ENCODE results near the gene IGF2BP2.

The IGF2BP2 gene

DNA sequence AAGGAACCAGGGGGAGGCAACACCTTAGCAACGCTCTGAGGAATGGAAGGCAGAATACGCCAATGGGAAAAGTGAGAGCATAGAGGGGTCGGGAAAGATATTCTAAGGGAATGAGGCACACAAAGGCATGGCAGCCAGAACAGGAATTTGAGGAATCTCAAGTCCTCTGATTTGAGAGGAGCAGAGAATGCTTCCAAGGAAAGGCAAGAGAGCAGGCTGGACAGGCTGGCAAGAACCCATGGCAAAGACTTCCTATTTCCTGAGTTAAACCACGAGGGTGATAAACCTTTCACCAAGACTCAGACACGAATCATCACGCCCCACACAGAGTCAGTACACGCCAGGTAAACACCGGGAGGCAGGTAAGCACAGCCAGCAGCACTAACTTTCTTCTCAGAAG, 109.8 kb downstream of the IGF2BP2 start:
- H3K4me3 ChIP-seq (ENCODE audit: low read depth, low read length), result no peak overlapping the region
- TF ChIP-seq, protein P1, sequence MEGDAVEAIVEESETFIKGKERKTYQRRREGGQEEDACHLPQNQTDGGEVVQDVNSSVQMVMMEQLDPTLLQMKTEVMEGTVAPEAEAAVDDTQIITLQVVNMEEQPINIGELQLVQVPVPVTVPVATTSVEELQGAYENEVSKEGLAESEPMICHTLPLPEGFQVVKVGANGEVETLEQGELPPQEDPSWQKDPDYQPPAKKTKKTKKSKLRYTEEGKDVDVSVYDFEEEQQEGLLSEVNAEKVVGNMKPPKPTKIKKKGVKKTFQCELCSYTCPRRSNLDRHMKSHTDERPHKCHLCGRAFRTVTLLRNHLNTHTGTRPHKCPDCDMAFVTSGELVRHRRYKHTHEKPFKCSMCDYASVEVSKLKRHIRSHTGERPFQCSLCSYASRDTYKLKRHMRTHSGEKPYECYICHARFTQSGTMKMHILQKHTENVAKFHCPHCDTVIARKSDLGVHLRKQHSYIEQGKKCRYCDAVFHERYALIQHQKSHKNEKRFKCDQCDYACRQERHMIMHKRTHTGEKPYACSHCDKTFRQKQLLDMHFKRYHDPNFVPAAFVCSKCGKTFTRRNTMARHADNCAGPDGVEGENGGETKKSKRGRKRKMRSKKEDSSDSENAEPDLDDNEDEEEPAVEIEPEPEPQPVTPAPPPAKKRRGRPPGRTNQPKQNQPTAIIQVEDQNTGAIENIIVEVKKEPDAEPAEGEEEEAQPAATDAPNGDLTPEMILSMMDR (IDR thresholded peaks at IDR 0.05; ENCODE audit: control insufficient read depth, extremely low read depth, insufficient read depth), result no peak
- DNase-seq (ENCODE audit: low read depth), result no peak

DNA sequence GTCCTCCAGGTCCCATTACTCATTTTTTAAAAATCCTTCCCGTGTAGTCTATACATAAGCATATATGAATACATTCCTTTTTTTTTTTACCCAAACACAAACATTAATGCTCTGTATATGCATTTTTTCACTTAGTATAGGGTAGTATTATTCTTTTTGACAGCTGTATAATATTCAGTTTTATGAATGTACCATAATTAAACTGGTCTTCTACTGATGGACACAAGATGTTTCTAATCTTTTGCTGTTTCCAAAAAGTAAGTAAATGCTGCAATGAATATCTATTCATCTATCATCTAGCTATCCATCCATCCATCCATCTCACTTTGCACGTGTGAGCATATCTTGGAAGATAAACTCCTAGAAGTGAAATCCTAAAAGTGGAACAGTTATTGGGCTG, 110.8 kb downstream of the IGF2BP2 start:
- TF ChIP-seq, protein P1 (IDR thresholded peaks at IDR 0.05; ENCODE audit: control insufficient read depth, extremely low read depth, insufficient read depth), result no peak
- no peak overlapping the region for H3K4me3 ChIP-seq (ENCODE audit: low read depth, low read length)
- DNase-seq (ENCODE audit: low read depth), result no peak

DNA sequence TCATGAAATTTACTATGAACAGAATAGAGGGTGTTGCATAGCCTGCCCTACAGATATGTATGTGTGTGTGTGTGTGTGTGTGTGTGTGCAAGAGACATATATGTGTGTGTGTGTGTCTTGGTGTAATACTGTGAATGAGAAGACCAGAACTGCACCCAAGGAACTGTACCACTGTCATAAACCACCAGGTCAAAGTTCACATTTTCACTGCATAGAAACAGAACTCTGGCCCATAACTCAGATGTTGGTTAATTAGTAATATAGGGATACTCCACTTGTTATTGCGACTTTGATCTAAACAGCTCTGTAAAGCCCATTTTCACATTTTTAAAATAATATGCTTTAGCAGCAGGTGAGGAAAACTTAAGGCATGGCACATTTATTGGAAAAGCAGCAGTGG, 111.8 kb downstream of the IGF2BP2 start:
- TF ChIP-seq, protein P1 (IDR thresholded peaks at IDR 0.05; ENCODE audit: control insufficient read depth, extremely low read depth, insufficient read depth), result no peak
- no peak overlapping the region for H3K4me3 ChIP-seq (ENCODE audit: low read depth, low read length)
- no peak for DNase-seq (ENCODE audit: low read depth)

DNA sequence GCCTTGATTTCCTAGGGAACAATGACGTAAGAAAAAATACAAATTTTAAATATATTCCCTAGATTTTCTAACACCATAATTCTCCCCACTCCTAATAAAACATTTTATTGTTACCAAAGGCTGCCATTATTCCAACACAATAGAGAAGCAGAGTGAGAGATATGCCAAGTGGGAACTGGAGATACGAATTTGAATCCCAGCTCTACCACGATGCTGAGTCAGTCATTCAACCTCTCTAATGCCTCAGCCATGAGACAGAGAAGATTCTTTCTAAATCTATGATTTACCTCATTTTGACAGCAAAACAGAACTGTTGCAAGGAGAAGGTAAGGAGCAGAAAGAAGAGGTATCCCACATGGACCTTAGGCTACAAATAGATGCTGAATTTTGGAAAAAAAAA, 112.5 kb downstream of the IGF2BP2 start:
- TF ChIP-seq, protein P1 (IDR thresholded peaks at IDR 0.05; ENCODE audit: control insufficient read depth, extremely low read depth, insufficient read depth), result no peak
- no peak for DNase-seq (ENCODE audit: low read depth)

DNA sequence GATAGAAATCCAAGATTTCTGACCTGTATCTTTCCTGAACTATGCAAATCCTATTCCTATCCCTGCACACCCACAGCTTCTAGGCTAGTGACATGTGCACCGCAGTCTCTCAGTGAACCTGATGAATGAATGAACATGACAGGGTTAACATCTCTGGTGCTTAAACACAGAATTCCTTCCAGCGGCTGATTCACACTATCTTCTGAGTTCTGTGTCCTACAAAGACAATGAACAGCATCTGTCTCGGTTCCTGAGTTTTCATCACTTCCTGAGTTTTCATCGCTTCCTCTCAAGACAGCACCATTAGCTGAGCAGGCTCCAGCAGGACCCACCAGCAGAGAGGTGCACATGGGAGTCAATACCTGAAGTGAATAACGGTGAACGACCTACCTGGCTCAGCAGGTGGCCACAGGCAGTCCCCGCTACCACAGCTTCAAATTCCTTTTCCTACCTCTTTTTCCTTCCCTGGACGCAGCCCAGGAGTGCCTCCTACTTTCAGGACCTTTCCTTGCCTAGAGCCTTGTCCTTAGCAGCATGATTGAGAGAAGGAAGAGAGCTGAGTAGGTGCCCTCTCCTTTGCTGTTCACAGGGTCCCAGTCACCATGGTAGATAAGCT, 113.5 kb downstream of the IGF2BP2 start:
- H3K4me3 ChIP-seq (ENCODE audit: low read depth, low read length), result no peak overlapping the region
- TF ChIP-seq, protein P1 (IDR thresholded peaks at IDR 0.05; ENCODE audit: control insufficient read depth, extremely low read depth, insufficient read depth), result no peak
- no peak for DNase-seq (ENCODE audit: low read depth)

More for the DNA sequence above, 112.5 kb downstream of the IGF2BP2 start:
- H3K4me3 ChIP-seq (ENCODE audit: low read depth, low read length), result no peak overlapping the region

DNA sequence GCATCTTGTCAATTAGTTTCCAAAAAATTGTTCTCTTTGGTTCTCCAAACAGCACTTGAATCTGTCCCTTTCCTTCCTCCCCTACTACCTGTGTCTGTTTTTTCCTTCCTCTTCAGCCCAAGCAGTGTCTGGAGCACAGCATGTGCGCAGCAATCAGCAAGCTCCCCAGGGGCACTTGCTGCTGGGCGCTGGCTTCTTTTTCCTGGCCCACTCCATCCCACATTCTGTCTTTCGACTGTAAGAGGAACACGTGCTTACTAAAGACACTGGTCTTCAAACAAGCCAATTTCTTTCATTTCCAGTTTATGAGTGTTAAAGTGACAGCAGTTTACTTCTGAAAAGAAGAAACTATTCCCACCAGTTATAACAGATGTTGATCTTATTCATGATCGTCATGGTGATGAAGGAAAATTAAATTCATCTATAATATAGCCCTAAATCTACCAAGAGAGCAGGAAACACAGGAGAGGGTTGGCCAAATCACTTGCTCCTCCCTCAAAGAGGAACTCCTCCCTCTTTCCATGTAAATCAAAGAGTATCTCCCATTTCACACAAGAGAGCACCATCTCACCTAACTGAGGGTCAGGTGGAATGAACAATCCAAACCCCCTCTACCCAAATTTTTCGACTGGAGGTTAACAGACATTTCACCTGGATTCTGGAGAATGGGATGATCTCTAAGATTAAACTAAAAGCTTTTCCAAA, 115.4 kb downstream of the IGF2BP2 start:
- TF ChIP-seq, protein P1 (IDR thresholded peaks at IDR 0.05; ENCODE audit: control insufficient read depth, extremely low read depth, insufficient read depth), result no peak
- no peak overlapping the region for H3K4me3 ChIP-seq (ENCODE audit: low read depth, low read length)
- no peak for DNase-seq (ENCODE audit: low read depth)
